GM19452 (cell line): ENCODE results near the gene SH3PXD2A.
"Not testable (repeated sequence)": the region's sequence is repeated elsewhere in the genome, so short reads cannot be mapped to it uniquely, and the experiment has no call there.

ENCODE experiments used
- ATAC-seq: cut with Tn5 transposase; IDR thresholded peaks from one replicate; pipeline ENCODE4 v1.9.1; 2021; ENCODE audit not compliant: unreplicated experiment

The SH3PXD2A gene

DNA sequence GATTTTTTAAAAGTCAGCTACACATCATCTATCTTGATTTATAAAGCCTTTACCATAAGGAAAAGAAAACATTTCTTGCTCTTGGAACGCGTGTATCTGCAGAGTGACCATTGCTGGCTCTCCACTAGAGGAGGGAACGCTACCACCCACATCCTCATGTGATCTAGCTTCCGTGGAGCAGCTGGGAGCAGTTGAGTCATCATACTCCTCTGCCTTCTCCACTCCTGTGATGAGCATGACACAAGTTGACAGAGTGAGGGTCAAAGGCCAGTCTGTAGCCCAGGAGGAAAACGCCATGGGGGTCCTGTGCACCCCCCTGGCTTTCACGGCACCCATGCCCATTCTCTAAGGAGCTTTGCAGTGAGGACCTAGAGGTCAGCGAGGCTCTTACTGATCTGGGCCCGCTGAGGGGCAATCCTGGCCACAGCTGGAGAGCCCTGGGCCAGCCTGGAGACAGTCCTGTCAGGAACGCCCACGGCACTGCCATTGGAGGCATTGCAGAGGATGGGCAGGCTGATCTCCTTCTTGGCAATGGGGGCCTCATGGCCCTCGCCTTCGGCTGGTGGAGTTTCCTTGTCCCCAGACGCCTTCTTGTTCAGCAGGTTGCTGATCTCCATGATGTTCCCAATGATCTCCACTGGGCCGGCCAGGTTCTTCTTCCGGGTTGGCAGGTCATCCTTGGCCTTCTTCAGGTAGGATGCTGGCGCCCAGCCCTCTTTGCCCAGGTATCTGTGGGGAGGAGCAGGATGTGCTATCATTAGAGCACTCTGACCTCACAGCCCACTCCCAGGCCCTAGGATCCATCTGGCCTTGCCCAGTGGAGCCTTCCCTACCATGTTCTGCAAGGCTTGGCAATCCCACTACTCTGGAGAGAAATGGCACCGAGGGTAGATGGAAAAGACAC, 242.7 kb downstream of the SH3PXD2A start:
- no peak for ATAC-seq

DNA sequence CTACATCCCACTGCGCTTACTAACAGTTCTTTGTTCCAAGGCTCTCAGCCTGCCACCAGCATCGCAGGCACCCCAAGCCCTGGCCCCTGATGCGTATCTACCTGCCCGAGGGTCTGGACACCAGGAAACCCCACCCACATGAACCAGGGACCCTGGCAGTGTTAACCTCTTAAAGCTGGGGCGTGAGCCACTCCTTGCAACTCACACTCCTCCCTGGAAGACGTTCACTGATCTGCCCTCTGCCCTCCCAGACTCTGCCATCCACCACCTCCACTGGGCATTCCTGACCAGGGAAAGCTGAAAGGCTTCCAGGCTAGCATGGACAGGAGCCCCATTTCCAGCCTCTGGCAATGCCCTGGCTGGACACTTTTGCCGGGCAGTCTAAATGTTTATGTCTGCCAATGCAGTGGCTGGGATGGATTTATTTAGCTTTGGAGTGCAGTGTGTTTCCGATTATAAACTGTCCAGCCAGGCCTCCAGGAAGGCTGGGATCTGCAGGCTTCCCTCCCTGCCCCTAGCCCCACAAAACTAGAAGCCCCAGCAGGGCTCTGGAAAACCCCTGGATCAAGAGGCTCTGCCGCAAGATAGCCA, 244.4 kb downstream of the SH3PXD2A start:
- no peak for ATAC-seq

GRCh38 chr10:103610083-103610472, 245.3 kb downstream of the SH3PXD2A start:
- no peak for ATAC-seq

- ATAC-seq = no peak
Measured at GRCh38 chr10:103609231-103610082, 245.9 kb downstream of the SH3PXD2A start.

- not testable (repeated sequence) for ATAC-seq
Measured at GRCh38 chr10:103608056-103608455, 247.3 kb downstream of the SH3PXD2A start.

- ATAC-seq = not testable (repeated sequence)
Measured at GRCh38 chr10:103607051-103607450, 248.3 kb downstream of the SH3PXD2A start.

DNA sequence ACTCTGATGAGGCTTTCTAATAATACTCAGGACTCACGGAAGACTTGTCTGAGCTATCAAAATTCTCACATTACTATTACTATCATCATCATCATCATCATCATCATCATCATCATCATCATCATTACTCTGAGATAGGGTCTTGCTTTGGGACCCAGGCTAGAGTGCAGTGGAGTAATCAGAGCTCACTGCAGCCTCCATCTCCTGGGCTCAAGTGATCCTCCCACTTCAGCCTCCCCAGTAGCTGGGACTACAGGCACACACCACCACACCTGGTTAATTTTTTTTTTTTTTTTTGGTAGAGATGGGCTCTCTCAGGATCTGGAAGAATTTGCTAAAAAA, 249.3 kb downstream of the SH3PXD2A start:
- not testable (repeated sequence) for ATAC-seq

DNA sequence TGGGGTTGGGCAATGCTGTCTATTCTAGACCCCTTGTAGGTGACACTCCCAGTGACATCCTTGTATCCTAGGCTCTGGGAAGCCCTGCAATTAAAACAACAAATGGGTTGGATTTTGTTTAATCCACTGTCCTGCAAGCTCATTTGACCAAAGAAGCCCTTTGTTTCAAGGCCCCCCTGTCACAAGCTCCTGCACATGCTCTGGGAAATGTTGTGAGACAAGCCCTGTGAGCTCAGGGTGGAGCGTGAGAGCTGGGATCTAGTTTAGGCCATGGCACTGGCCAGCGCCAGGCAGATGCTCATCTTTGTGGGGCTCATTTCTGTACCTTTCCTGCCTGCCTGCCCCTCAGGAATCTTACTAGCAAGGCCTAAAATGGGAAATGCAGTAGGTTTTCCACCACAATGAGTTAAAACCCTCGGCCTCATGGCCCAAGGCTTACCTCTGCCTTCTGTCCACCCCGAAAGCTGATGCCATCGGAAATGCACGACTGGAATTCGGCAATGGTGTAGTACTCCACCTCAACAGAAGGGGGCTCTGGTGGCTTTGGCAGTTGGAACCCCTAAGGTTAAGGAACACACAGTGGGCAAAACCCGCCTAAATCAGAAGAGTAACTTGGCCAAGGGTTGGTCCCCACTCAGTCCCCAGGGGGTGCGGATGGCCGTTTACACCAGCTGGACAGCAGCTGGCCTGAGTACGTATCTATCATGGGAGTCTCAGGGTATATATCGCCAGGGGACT, 249.8 kb downstream of the SH3PXD2A start:
- no peak for ATAC-seq

GRCh38 chr10:103603382-103603781, 252.0 kb downstream of the SH3PXD2A start:
- ATAC-seq = no peak

GRCh38 chr10:103602852-103603155, 252.6 kb downstream of the SH3PXD2A start:
- no peak for ATAC-seq

- no peak for ATAC-seq
Measured at GRCh38 chr10:103602028-103602851, 253.1 kb downstream of the SH3PXD2A start.

DNA sequence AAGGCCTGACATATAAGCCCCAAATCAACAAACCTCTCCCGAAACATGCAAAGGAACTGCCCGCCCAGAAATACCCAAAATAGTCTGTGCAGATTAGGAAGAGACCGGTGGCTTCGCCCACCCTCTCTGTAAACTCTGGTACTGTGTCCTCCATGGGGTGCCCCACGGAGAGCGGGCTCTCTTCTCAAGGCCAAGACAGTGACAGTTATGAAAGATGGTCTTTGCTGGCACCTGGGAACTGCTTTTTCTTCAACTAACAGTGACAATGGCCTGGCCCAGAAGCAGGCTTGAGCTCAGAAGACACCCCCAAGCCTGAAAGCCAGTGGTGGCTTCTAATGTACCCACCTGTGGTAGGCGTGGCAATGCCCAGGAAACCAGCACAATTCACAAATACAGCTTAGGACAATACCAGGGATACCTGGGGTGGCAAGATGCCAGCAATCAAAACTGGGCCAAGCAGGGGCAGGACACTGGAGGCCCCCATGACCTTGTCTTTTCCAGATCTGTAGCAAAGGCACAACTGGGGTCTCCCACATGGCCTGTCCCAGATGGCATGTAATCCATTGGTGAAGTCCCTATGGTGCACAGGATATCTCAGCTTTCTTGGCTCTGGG, 254.3 kb downstream of the SH3PXD2A start:
- ATAC-seq = no peak

DNA sequence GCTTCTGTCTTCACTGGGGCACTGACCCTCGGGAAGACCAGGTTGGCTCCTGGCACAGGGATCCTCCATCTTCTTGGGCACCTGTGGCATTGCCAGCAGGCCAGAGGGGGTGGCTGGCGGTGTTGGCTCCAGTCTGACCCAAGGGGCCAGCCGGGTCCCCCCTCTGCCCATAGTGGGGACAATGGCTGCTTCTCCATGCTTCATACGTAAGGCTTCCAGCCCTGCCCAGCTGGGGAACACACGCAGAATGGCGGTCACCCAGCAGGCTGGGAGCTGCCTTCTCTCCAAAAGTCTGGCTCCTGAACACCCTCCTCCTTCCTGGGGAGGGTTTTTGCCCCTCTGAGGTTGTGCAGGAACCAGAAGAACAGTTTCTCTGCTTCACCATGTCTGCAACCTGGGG, 255.1 kb downstream of the SH3PXD2A start:
- no peak for ATAC-seq

- no peak for ATAC-seq
Measured at GRCh38 chr10:103599907-103600306, 255.5 kb downstream of the SH3PXD2A start.

DNA sequence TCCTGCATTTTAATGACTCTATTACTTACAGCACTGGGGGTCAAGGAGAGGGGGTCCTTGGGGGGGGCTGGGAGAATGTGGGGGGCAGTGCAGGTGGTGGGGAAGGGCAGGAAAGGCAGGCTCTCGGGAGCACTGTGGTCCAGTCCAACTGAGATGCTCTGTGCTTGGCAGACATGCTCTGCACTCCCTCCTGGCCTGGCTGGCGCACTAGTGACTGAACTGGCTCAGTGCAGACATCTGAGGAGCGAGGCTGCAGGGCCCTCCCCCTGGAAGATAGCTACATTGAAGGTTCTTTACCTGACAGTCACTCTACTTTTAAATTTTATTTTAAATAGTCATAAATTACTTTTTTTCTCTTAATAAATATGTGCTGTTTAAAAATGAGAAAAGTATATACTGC, 256.2 kb downstream of the SH3PXD2A start:
- no peak for ATAC-seq

DNA sequence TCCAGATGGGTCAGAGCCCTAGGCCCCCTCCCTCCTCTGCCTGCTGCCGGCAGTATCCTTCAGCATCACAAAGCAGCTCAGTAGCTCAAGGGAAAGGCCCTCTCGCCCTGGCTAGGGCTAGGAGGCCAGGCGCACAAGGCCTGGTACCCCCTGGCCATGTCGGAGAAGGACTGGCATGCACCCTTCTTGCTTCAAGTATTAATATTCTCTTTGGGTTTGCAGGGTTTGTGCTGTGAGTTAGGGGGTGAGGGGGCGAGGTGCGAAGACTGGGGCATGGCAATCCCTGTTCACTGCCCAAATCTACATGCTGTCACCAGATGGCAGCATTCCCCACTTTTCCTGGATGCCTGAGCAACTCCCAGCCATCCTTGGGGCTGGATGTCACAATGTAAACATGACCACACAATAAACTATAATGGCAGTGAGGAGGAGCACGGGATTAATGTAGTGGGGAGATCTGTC, 256.7 kb downstream of the SH3PXD2A start:
- no peak for ATAC-seq

- ATAC-seq = no peak
Measured at GRCh38 chr10:103597003-103597402, 258.4 kb downstream of the SH3PXD2A start.

DNA sequence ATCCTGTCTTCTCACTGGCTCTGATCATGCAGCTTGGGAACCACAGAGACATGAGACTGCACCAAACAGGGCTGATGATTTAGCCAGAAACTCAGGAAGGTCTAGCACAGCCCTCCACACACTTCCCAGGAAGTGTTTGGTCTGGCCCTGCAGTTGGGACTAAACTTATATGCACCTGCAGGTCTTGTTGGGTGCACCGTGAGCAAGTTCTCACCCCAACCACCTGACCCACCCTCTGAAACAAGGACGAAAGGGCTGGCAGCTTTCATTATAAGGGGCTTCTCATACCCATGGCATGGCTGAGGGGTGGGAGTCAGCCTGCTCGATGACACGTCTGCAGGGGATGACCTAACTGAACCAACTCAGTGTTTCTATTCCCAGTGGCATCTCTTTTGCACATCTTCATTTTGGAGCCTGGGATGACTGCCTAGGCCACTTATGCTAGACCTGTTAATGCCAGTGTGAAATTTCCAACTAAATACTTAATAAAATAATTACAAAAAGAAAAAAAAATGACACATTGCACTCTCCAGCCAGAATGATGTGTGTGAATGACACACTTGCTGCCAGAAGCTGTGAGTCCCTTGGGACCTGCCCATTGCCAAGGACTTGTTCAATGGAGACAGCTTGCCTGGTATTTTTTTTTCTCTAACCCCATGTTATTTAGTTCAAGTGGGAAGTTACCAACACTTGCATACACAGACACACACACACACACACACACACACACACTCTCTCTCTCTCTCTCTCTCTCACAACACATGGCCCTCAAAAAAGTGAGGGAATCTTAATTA, 259.2 kb downstream of the SH3PXD2A start:
- ATAC-seq = no peak

DNA sequence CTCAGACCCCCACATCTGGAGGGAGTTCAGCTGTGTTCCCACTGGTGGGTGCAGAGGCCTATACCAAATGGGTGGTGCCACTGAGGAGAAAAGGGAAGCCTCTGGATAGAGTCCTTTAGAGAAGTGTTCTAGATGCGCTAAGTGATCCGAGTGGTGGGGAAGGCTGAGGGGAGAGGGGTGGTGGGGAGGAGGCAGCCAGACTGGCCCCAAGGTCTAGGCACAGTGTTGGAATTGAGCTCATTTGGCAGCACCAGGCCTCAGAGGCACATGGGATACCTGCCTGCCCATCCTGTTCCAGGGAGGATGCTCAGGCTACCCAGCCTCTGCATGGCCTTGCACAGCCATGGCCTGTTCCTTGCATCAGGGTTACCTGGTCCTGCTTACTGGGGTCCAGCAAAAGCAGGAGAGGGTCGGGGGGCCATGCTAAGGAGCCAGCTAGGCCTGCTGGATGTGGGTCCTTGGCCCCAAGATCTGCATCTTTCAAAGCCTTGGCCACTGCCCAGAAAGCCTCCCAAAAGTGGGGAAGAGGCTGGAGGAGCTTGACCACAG, 262.3 kb downstream of the SH3PXD2A start:
- ATAC-seq = no peak
